H1 (cell line): ENCODE measurements around the gene FAT2.

Source experiments
- GABPA ChIP-seq: IDR thresholded peaks from 2 replicates; pipeline ENCODE4 v1.6.1; 2011; ENCODE audit warnings: mild to moderate bottlenecking, low read length, moderate library complexity, borderline replicate concordance; ENCODE audit not compliant: insufficient read depth
- PHF8 ChIP-seq: fragments of 200-600 bp; sonication (generic); conservative IDR thresholded peaks from 2 replicates; pipeline ENCODE4 v1.7.1; 2012; ENCODE audit warnings: low read depth, mild to moderate bottlenecking, inconsistent platforms, low read length, moderate library complexity
- POLR2A ChIP-seq, 2 experiments: IDR thresholded peaks; 1 replicate in 1 of 2; 2 replicates in 1 of 2; pipeline ENCODE4 v1.6.1; 2011; ENCODE audit warnings: low read depth in 2 of 2, low read length in 2 of 2, mild to moderate bottlenecking in 2 of 2; ENCODE audit errors: control extremely low read depth in 1 of 2
- POLR2AphosphoS5 ChIP-seq: IDR thresholded peaks from 2 replicates; pipeline ENCODE4 v1.6.1; 2011; ENCODE audit warnings: low read depth, low read length
- SIRT6 ChIP-seq: IDR thresholded peaks from one replicate; pipeline ENCODE4 v1.7.1; 2012; ENCODE audit warnings: low read length, inconsistent platforms
- SRF ChIP-seq: IDR thresholded peaks from 2 replicates; pipeline ENCODE4 v1.6.1; 2011; ENCODE audit warnings: mild to moderate bottlenecking, low read depth, low read length, moderate library complexity
- TF ChIP-seq, protein P1 (sequence below), 3 experiments: IDR thresholded peaks; 1 replicate in 2 of 3; 2 replicates in 1 of 3; pipeline versions ENCODE4 v1.5.1 to v1.6.1; 2011; ENCODE audit warnings: low read length in 3 of 3, mild to moderate bottlenecking in 3 of 3, inconsistent platforms in 2 of 3, low read depth in 1 of 3, moderate library complexity in 1 of 3; ENCODE audit not compliant: insufficient read depth in 1 of 3; ENCODE audit errors: control extremely low read depth in 1 of 3
- TF ChIP-seq, protein P2 (sequence below): IDR thresholded peaks from 2 replicates; pipeline ENCODE4 v1.6.1; 2012; ENCODE audit warnings: inconsistent platforms
- TF ChIP-seq, protein P3 (sequence below): IDR thresholded peaks from 2 replicates; pipeline ENCODE4 v1.6.1; 2011; ENCODE audit warnings: low read depth, mild to moderate bottlenecking, low read length; ENCODE audit not compliant: insufficient read depth
- TF ChIP-seq, protein P4 (sequence below): IDR thresholded peaks from 2 replicates; pipeline ENCODE4 v1.6.1; 2012; ENCODE audit warnings: inconsistent platforms

DNA sequence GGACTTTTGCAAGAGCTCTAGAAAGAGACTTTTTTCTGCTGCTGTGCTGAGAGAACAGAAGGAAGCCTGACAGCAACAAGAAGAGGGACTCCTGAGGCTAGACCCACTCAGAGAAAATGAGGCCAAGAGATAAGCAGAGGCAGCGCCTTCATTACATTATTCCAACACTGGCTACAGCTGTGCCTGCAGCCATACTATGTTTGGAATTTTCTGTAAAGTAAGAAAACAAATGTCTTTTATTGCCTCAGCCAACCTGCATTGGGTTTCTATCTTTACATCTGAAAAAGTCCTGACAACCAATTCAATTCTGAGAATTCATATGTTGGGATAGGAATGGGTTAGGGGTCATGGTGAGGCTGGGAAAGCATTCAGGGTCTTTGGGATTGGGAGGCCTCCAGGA, 33.7 kb downstream of the FAT2 start:
- no peak for TF ChIP-seq SIRT6
- TF ChIP-seq, protein P1, sequence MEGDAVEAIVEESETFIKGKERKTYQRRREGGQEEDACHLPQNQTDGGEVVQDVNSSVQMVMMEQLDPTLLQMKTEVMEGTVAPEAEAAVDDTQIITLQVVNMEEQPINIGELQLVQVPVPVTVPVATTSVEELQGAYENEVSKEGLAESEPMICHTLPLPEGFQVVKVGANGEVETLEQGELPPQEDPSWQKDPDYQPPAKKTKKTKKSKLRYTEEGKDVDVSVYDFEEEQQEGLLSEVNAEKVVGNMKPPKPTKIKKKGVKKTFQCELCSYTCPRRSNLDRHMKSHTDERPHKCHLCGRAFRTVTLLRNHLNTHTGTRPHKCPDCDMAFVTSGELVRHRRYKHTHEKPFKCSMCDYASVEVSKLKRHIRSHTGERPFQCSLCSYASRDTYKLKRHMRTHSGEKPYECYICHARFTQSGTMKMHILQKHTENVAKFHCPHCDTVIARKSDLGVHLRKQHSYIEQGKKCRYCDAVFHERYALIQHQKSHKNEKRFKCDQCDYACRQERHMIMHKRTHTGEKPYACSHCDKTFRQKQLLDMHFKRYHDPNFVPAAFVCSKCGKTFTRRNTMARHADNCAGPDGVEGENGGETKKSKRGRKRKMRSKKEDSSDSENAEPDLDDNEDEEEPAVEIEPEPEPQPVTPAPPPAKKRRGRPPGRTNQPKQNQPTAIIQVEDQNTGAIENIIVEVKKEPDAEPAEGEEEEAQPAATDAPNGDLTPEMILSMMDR (IDR thresholded peaks at IDR 0.05; ENCODE audit: control extremely low read depth in 1 of 3, insufficient read depth in 1 of 3, low read depth in 1 of 3, low read length in 3 of 3) = no peak
- no peak for TF ChIP-seq PHF8
- no peak for TF ChIP-seq SRF
- TF ChIP-seq, protein P2, sequence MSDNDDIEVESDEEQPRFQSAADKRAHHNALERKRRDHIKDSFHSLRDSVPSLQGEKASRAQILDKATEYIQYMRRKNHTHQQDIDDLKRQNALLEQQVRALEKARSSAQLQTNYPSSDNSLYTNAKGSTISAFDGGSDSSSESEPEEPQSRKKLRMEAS = no peak
- TF ChIP-seq, protein P3, sequence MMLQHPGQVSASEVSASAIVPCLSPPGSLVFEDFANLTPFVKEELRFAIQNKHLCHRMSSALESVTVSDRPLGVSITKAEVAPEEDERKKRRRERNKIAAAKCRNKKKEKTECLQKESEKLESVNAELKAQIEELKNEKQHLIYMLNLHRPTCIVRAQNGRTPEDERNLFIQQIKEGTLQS = no peak
- TF ChIP-seq GABPA = no peak
- TF ChIP-seq POLR2A (IDR thresholded peaks at IDR 0.05; ENCODE audit: control extremely low read depth in 1 of 2, low read depth in 2 of 2, low read length in 2 of 2) = no peak
- TF ChIP-seq, protein P4, sequence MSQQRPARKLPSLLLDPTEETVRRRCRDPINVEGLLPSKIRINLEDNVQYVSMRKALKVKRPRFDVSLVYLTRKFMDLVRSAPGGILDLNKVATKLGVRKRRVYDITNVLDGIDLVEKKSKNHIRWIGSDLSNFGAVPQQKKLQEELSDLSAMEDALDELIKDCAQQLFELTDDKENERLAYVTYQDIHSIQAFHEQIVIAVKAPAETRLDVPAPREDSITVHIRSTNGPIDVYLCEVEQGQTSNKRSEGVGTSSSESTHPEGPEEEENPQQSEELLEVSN = no peak
- no peak for TF ChIP-seq POLR2AphosphoS5
